PC-3 (cell line): ENCODE measurements around the gene HNRNPC. TPM values are rescaled to one million over a fixed set of nuclear protein-coding genes. Genes with fewer than 3 reads are reported as not detected.

Source experiments
- ATAC-seq: fragments of 200-7000 bp; cut with Tn5 transposase; 2 replicates; pipeline ENCODE4 v1.9.1; 2020; ENCODE audit warnings: mild to moderate bottlenecking, moderate library complexity
- BruUV-seq: library from RNA; stranded (reverse); fragments of 400-500 nt; replicated peaks from 2 replicates; lab custom pipeline; 2021; lab: Mats Ljungman, UMichigan
- CTCF ChIA-PET: fragments of 300-600 bp; sonication (Branson Sonifier 250); formaldehyde crosslinking; loops from one replicate; lab custom pipeline; 2022; ENCODE audit warnings: antibody characterized with exemption; lab: Charles Lee
- POLR2A ChIA-PET: fragments of 300-600 bp; sonication (Branson Sonifier 250); formaldehyde crosslinking; loops from one replicate; lab custom pipeline; 2022; ENCODE audit warnings: antibody characterized with exemption; ENCODE audit not compliant: unreplicated experiment; lab: Charles Lee
- DNase-seq: peaks from one replicate; pipeline ENCODE4 v3.0.0-alpha.2; 2015
- H2AFZ ChIP-seq: fragments of 300-600 bp; sonication (generic); 2 replicates; pipeline ENCODE4 v1.6.0; 2016; ENCODE audit warnings: antibody characterized with exemption, low read length
- H3F3A ChIP-seq: fragments of 300-600 bp; sonication (generic); one replicate; pipeline ENCODE4 v1.6.0; 2017; ENCODE audit warnings: antibody characterized with exemption, low read length, control low read depth, mild to moderate bottlenecking; ENCODE audit not compliant: unreplicated experiment
- H3K27ac ChIP-seq: fragments of 300-600 bp; sonication (generic); 2 replicates; pipeline ENCODE4 v1.5.1; 2016; ENCODE audit warnings: mild to moderate bottlenecking, low read length
- H3K27me3 ChIP-seq: fragments of 300-600 bp; sonication (generic); 2 replicates; pipeline ENCODE4 v1.6.1; 2016; ENCODE audit warnings: low read length, mixed read lengths
- H3K36me3 ChIP-seq: fragments of 300-600 bp; sonication (generic); 2 replicates; pipeline ENCODE4 v1.6.1; 2016; ENCODE audit warnings: low read depth, mixed run types, low read length, mixed read lengths
- H3K4me1 ChIP-seq: fragments of 300-600 bp; sonication (generic); 2 replicates; pipeline ENCODE4 v1.5.1; 2016; ENCODE audit warnings: low read length; ENCODE audit not compliant: insufficient read depth
- H3K4me2 ChIP-seq: fragments of 300-600 bp; sonication (generic); 2 replicates; pipeline ENCODE4 v1.6.0; 2016; ENCODE audit warnings: low read length
- H3K4me3 ChIP-seq: fragments of 300-600 bp; sonication (generic); 2 replicates; pipeline ENCODE4 v1.5.1; 2016; ENCODE audit warnings: mild to moderate bottlenecking, low read length, mixed read lengths
- H3K79me2 ChIP-seq: fragments of 300-600 bp; sonication (generic); 2 replicates; pipeline ENCODE4 v1.6.1; 2017; ENCODE audit warnings: low read length, mixed read lengths
- H3K9ac ChIP-seq: fragments of 300-600 bp; sonication (generic); 2 replicates; pipeline ENCODE4 v1.6.0; 2016; ENCODE audit warnings: mild to moderate bottlenecking, low read length
- H3K9me2 ChIP-seq: fragments of 300-600 bp; sonication (generic); replicated peaks from 2 replicates; pipeline ENCODE4 v1.6.1; 2016; ENCODE audit warnings: mixed run types, low read length, mixed read lengths
- H3K9me3 ChIP-seq: fragments of 300-600 bp; sonication (generic); 2 replicates; pipeline ENCODE4 v1.6.1; 2016; ENCODE audit warnings: low read length, mixed read lengths
- H4K20me1 ChIP-seq: fragments of 300-600 bp; sonication (generic); 2 replicates; pipeline ENCODE4 v1.6.1; 2016; ENCODE audit warnings: low read length, mixed read lengths
- EZH2 ChIP-seq: fragments of 300-600 bp; sonication (generic); IDR thresholded peaks from one replicate; pipeline ENCODE4 v1.6.1; 2017; ENCODE audit warnings: antibody characterized with exemption, mild to moderate bottlenecking, low read length; ENCODE audit not compliant: unreplicated experiment
- EZH2phosphoT487 ChIP-seq: fragments of 300-600 bp; sonication (generic); IDR thresholded peaks from 2 replicates; pipeline ENCODE4 v1.6.1; 2018; ENCODE audit warnings: mild to moderate bottlenecking, antibody characterized with exemption, low read length, borderline replicate concordance
- intact Hi-C: fragments of 100-400 bp; cut with micrococcal nuclease; formaldehyde crosslinking; loops from 2 replicates; pipeline ENCODE4 v1.9.0; 2023
- total RNA-seq: library from RNA; depleted of rRNA; stranded (reverse); fragments of >200 nt; gene quantifications from 2 replicates; pipeline ENCODE4 v1.2.3, GENCODE V29; 2014
- TF ChIP-seq, protein P1 (sequence below): fragments of 300-600 bp; sonication (generic); conservative IDR thresholded peaks from 2 replicates; pipeline ENCODE4 v1.5.1; 2017; ENCODE audit warnings: antibody characterized with exemption, low read depth, mild to moderate bottlenecking, low read length

Gene HNRNPC
- total RNA-seq, 1 experiment from 2014 or later, result 682 TPM

DNA sequence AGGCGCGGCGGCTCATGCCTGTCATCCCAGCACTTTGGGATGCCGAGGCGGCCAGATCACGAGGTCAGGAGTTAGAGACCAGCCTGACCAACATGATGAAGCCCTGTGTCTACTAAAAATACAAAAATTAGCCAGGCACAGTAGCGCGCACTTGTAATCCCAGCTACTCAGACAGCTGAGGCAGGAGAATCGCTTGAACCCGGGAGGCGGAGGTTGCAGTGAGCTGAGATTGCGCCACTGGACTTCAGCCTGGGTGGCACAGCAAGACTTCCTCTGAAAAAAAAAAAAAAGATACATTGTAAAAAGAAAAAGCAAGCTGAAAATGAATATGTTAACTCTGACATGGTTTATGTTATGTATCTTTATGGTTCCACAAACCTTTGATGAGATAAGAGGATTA, 44.3 kb upstream of the HNRNPC start:
- BruUV-seq, result no TSS peak
- Histone ChIP-seq H3K4me2 (no peak overlapping the region), H3F3A (no peaks in the 10 kb centered on the region), H3K4me3 (no peak overlapping the region), H3K9ac (no peak overlapping the region), H2AFZ (no peak overlapping the region), H3K27me3 (peaks cover 9% of the 10 kb centered on the region; the same call in 1 of the 2 replicates), H3K9me2 (no peaks in the 10 kb centered on the region), H3K27ac (no peak overlapping the region), H3K4me1 (peaks cover 9% of the 10 kb centered on the region), H3K36me3 (no peaks in the 10 kb centered on the region), H3K79me2 (no peaks in the 10 kb centered on the region), H3K9me3 (no peaks in the 10 kb centered on the region), H4K20me1 (no peaks in the 10 kb centered on the region)
- TF ChIP-seq EZH2 (no peak), EZH2phosphoT487 (no peak)
- TF ChIP-seq, protein P1, sequence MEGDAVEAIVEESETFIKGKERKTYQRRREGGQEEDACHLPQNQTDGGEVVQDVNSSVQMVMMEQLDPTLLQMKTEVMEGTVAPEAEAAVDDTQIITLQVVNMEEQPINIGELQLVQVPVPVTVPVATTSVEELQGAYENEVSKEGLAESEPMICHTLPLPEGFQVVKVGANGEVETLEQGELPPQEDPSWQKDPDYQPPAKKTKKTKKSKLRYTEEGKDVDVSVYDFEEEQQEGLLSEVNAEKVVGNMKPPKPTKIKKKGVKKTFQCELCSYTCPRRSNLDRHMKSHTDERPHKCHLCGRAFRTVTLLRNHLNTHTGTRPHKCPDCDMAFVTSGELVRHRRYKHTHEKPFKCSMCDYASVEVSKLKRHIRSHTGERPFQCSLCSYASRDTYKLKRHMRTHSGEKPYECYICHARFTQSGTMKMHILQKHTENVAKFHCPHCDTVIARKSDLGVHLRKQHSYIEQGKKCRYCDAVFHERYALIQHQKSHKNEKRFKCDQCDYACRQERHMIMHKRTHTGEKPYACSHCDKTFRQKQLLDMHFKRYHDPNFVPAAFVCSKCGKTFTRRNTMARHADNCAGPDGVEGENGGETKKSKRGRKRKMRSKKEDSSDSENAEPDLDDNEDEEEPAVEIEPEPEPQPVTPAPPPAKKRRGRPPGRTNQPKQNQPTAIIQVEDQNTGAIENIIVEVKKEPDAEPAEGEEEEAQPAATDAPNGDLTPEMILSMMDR, result no peak
- intact Hi-C loops, result no loop called here
- POLR2A ChIA-PET, result interaction anchor here (0.6 kb wide), 1 partner anchor 1795 kb away, joined by 3 read pairs; no protein-coding TSS in a partner anchor
- ATAC-seq (no peak), DNase-seq (no peak)
- CTCF ChIA-PET, result no interaction called here

DNA sequence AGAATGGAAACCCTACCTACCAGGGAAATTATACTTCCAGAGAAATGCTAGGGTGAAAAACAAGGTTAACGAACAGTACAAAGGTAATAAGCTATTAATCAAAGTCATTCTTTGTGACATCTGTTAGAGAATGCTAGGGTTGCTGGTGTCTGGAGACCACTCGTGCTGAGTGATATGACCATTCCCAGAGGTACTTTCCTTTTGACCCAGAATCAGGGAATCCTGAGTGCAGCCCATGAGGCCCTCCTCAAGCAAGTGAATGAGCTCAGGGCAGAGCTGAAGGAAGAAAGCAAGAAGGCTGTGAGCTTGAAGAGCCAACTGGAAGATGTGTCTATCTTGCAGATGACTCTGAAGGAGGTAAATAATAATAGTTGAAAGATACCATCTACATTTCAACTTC, 42.4 kb upstream of the HNRNPC start:
- no peaks in the 10 kb centered on the region for H3K36me3 ChIP-seq
- CTCF ChIA-PET, result no interaction called here
- ATAC-seq (no peak), DNase-seq (no peak)
- H3K4me1 ChIP-seq, result peaks cover 15% of the 10 kb centered on the region
- H3K27ac ChIP-seq, result no peak overlapping the region
- no peaks in the 10 kb centered on the region for H3K9me2 ChIP-seq
- no peaks in the 10 kb centered on the region for H4K20me1 ChIP-seq
- no peak overlapping the region for H3K4me2 ChIP-seq
- H3K4me3 ChIP-seq, result no peak overlapping the region
- TF ChIP-seq, protein P1, result no peak
- TF ChIP-seq EZH2, result no peak
- TF ChIP-seq EZH2phosphoT487, result no peak
- H3K9me3 ChIP-seq, result no peaks in the 10 kb centered on the region
- intact Hi-C loops, result no loop called here
- no peaks in the 10 kb centered on the region for H3F3A ChIP-seq
- no TSS peak for BruUV-seq
- no peaks in the 10 kb centered on the region for H3K27me3 ChIP-seq
- H3K9ac ChIP-seq, result no peak overlapping the region
- POLR2A ChIA-PET, result no interaction called here
- no peaks in the 10 kb centered on the region for H3K79me2 ChIP-seq
- no peak overlapping the region for H2AFZ ChIP-seq

DNA sequence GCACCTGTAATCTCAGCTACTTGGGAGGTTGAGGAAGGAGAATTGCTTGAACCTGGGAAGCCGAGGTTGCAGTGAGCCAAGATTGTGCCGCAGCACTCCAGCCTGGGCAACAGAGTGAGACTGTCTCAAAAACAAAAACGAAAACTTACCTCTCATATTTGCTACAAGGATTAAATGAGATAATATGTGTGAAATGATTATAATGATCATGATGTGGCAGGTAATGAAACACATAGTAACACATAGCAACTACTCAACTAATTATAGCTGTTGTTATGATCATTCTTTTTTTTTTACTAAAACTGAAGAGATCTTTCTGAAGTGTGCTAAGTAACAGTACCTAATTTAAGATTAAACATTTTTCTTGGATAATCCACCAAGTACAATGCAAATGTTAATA, 40.7 kb upstream of the HNRNPC start:
- H3K4me1 ChIP-seq, result peaks cover 15% of the 10 kb centered on the region
- H3F3A ChIP-seq, result no peaks in the 10 kb centered on the region
- no peaks in the 10 kb centered on the region for H3K9me3 ChIP-seq
- POLR2A ChIA-PET, result no interaction called here
- no peak overlapping the region for H3K9ac ChIP-seq
- no peaks in the 10 kb centered on the region for H3K27me3 ChIP-seq
- no peak overlapping the region for H2AFZ ChIP-seq
- DNase-seq (no peak), ATAC-seq (no peak)
- no peak overlapping the region for H3K4me3 ChIP-seq
- TF ChIP-seq EZH2, result no peak
- TF ChIP-seq EZH2phosphoT487, result no peak
- TF ChIP-seq, protein P1, result no peak
- CTCF ChIA-PET, result no interaction called here
- intact Hi-C loops, result no loop called here
- no TSS peak for BruUV-seq
- H4K20me1 ChIP-seq, result no peaks in the 10 kb centered on the region
- H3K36me3 ChIP-seq, result no peaks in the 10 kb centered on the region
- H3K27ac ChIP-seq, result no peak overlapping the region
- H3K4me2 ChIP-seq, result no peak overlapping the region
- no peaks in the 10 kb centered on the region for H3K9me2 ChIP-seq
- H3K79me2 ChIP-seq, result no peaks in the 10 kb centered on the region
